HG02973 (cell line): Measurements from ENCODE around the gene DIO2.

Experiments
- ATAC-seq: cut with Tn5 transposase; IDR thresholded peaks from one replicate; pipeline ENCODE4 v1.9.1; 2021; ENCODE audit warnings: moderate library complexity; ENCODE audit not compliant: unreplicated experiment

DIO2 gene

GRCh38 chr14:80211153-80212022 is at the start of gene DIO2:
TSS of gene DIO2 (minus strand) at chr14:80211504. CDS start at chr14:80211472, 32 bp downstream.
- no peak for ATAC-seq

DNA sequence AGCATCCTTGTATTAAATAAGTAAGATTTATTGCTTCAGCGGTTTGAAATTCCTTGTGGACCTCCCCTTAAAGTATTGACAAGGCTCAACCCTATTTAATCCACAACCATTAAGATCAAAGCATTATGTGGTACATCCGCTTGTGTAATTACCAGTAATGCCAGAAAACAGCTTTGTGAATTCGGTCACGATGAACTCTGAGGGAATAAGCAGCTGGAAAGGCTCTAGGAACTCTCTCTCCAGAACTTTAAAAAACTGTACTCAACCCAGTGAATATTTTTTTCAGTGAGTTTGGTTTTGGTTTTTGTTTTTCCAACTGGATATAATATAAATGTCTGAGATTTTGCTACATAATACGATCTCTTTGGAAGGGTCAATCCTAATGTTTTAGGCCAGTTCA is 49.3 kb upstream of the DIO2 start:
- ATAC-seq: no peak

DNA sequence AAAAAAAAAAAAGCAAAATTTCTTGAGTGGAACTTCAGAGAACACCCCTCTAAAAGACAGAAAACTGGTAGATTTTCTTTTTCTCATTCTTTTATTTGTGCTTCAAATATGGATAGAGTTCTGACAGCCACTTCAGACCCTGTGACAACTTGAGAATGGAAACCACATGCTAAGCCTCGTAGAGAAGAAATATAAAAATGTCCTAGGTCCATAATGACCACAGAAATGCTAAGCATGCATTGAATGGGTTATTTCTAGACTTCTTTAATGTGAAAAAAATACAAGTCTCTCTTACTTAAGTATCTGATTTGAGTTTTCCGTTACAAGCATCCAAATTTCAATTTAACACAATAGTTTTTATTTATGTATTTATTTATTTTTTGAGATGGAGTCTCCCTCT is 28.3 kb upstream of the DIO2 start:
- ATAC-seq: no peak

DNA sequence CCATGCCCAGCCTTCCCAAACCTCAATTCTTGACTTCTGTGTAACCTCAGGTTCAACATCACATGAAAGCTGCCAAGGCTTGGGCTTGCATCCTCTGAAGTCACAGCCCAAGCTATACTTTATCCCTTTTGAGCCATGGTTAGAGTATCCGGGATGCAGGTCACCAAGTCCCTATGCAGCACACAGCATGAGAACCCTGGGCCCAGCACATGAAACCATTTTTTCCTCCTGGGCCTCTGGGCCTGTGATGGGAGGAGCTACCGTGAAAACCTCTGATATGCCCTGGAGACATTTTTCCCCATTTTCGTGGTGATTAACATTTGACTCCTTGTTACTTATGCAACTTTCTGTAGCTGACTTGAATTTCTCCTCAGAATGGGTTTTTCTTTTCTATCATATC is 25.8 kb upstream of the DIO2 start:
- no peak for ATAC-seq

- no peak for ATAC-seq
Measured at GRCh38 chr14:80233470-80234089, 22.3 kb upstream of the DIO2 start.

GRCh38 chr14:80231702-80232101 is 20.4 kb upstream of the DIO2 start:
- ATAC-seq: no peak

DNA sequence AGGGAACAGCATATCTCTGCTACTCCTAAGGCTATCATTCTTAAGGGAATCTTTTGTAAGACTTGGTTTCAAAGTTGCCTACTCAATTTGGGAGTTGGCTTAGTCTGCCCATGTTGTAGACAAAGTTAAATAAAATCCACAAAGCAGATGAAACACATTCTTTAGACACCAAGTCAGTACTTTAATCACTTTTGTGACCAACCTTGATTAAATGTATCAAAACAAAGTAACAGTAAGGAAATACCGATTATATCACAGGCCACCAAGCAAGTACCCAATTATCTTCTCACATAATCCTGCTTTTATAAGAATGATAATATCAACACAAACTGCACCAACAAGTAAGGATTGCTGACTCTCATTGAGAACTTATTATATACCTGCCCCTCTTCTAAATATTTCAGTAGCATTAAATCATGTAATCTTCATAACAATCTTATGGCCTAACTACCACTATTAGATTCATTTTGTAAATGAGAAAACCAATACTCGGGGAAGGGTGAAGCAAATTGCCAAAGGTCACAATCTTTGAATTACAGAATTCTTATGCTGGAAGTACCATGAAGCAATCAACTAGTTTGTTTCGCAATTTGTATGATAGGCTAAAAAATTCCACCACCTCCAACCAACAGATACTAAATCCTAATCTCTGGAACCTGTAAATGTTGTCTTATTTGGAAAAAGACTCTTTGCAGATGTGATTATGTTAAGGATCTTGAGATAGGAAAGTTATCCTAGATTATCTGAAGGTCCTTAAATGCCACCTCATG is 12.6 kb upstream of the DIO2 start:
- no peak for ATAC-seq

- no peak for ATAC-seq
Measured at GRCh38 chr14:80216818-80217217, 5.5 kb upstream of the DIO2 start.

DNA sequence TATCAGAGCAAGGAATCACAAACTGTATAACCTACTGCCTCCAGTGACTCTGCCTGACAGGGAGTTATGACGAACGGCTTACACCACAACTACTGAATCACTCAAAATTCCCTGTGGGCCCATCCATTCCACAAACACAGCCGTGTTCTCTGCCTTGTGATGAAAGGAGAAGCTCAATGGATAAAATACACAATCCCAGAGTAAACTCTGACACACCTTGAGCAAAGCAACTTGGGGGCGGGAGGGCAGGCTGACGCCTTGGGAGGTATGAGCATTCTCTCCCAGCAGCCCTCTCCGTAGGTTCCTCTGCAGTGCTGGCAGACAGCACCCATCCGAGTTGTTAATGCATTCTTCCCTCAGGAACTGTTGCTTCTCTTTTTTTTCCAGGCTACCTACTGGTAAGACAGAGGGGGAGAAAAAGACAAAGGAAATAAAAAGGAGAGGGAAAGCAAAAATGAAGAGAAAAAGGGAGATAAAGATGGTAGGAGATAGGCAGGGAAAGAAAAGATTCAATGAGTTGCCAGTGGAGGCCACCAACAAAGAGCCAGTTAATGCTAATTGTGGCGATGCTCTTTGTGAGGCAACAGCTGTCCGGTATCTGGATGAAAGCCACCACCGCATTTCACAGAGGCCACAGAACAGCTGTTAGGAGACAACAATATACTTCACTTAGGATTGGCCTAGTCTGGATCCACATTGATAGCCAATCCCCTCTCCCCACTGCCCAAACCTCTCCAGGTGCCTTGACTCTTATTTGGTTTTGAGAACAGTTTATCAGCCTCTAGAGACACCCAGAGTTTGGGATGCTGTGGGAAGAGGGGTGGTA is 4.7 kb upstream of the DIO2 start:
- no peak for ATAC-seq

DNA sequence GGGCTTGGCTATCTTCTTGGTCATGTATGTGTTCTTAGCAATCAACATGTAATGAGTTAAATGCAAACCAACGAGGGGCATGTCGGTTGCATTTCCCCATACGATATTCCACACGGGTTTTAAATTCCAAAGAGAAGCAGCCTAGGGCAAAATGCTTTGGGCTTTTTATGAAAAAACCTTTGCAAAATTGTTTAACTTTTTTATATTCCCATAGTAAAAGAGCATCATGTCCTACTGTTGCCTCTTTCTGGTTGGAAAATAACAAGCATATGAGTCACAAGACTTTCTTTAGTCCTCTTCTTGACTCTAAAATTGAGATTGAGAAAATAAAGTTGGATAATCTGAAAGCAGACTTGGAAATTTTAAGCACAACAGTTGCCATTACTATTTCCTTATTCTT is 3.8 kb upstream of the DIO2 start:
- ATAC-seq: no peak

GRCh38 chr14:80213602-80214001 is 2.3 kb upstream of the DIO2 start:
- peak; percentile 71 for ATAC-seq

DNA sequence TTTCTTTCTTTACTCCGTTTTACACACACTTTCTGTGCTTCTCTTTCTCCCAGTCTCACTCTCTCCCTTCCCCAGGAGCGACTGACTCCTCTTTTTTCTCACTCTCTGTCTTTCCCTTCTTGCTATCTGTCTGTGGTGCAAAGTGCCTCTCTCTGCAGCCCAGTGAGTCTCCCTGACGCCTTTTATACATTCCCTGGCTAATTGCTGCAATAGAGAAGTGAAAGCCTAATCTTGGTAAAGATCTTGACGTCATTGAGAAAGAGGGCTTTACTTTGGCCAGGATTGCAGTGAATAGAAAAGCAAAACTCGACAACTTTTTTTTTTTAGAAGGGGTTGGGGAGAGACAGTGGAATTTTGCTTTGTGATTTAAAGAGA is 706 bp upstream of the DIO2 start:
- no peak for ATAC-seq

DNA sequence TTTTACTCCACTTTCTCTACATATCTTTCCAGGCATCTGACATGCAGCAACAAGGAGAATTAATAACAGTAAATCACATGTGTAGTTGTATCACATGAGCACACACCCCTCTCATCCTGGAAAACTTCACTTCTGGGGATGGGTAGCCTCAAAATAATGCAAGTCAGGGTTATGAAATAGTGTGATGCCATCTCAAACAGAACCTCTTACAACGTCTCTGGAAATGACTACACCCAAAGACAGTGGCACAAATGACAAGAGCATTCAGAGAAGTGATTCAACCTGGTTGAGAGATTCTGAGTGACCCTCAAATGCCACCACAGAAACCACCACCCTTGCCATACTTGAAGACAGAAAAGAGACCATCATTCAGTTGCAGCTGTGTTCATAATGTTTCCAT is 2.8 kb downstream of the DIO2 start:
- ATAC-seq: no peak

GRCh38 chr14:80206351-80207080 is 4.8 kb downstream of the DIO2 start:
- ATAC-seq: no peak

GRCh38 chr14:80202888-80203562 is 8.3 kb downstream of the DIO2 start:
- no peak for ATAC-seq

DNA sequence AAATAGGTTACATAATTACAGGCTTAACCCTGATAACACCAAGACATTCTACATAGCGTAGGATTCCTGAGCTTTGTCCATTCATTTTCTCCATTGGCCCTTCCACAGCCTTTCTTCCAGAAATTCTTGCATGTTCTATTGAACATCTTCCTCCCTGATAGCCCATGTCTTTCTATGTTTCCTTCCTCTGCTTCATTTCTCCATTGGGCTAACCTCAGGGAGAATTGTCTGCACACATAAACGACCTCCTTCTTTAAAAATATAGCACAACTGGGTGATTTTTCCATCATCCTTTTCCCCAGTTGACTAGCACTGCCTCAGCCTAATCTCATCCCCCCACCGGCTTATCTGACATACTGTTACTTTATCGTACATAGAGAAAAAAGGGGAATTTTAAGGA is 11.2 kb downstream of the DIO2 start:
- no peak for ATAC-seq

- ATAC-seq: no peak
Measured at GRCh38 chr14:80188571-80188970, 22.7 kb downstream of the DIO2 start.

- no peak for ATAC-seq
Measured at GRCh38 chr14:80186301-80186800, 25.0 kb downstream of the DIO2 start.

DNA sequence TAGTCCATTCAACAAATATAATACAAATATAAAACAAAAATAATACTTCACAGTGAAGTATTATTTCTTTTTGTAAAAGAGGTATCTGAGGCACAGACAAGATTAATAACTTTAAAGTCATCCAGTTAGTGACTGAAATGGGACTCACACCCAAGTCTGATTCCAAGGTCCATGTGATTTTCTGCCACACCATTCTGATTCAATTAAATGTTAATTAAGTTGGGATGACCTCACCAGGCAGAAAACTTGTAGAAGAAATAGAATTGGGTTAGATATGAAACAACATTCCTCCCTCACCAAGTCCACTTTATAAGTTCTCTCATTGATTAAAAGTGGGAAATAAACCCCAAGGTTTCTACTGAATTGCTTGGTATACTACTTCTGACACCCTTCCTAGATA is 34.4 kb downstream of the DIO2 start:
- no peak for ATAC-seq
